K562 (cell line): ENCODE measurements around the gene LEMD3. TPM values are rescaled to one million over a fixed set of nuclear protein-coding genes. Genes with fewer than 3 reads are reported as not detected.

ENCODE experiments used
- CCAR2 ChIP-seq: fragments of 200-400 bp; formaldehyde crosslinking; IDR thresholded peaks from 2 replicates; pipeline ENCODE4 v1.6.1; 2017; ENCODE audit warnings: mild to moderate bottlenecking, low read depth, low read length
- CCNT2 ChIP-seq: IDR thresholded peaks from 2 replicates; pipeline ENCODE4 v1.6.1; 2011; ENCODE audit warnings: borderline replicate concordance, low read depth, mild to moderate bottlenecking, moderate library complexity, mixed read lengths, low read length; ENCODE audit not compliant: insufficient read length; ENCODE audit errors: extremely low read depth
- EGR1 ChIP-seq: fragments of 450-650 bp; conservative IDR thresholded peaks from 2 replicates; pipeline ENCODE4 v1.6.1; 2017; ENCODE audit warnings: mild to moderate bottlenecking
- EZH2 ChIP-seq: IDR thresholded peaks from 2 replicates; pipeline ENCODE4 v1.6.1; 2012; ENCODE audit warnings: low read depth, mild to moderate bottlenecking, inconsistent platforms, low read length, borderline replicate concordance
- HIVEP1 ChIP-seq: fragments of 250-450 bp; sonication (Bioruptor Pico); IDR thresholded peaks from 2 replicates; pipeline ENCODE4 v1.4.0; 2020; ENCODE audit warnings: mild to moderate bottlenecking
- LCOR ChIP-seq: sonication (generic); formaldehyde crosslinking; IDR thresholded peaks from 2 replicates; pipeline ENCODE4 v1.8.0; 2022; ENCODE audit warnings: mild to moderate bottlenecking, missing genetic modification reagents
- MBD2 ChIP-seq: sonication (generic); IDR thresholded peaks from 2 replicates; pipeline ENCODE4 v1.6.1; 2016; ENCODE audit warnings: low read depth, borderline replicate concordance
- NBN ChIP-seq: fragments of 450-650 bp; IDR thresholded peaks from 2 replicates; pipeline ENCODE4 v1.6.1; 2016; ENCODE audit warnings: low read depth, mild to moderate bottlenecking
- NR2C2 ChIP-seq, 2 experiments: fragments of 200-800 bp in 1 of 2; sonication (Bioruptor generic) in 1 of 2; sonication (generic) in 1 of 2; formaldehyde crosslinking in 1 of 2; IDR thresholded peaks; 2 replicates each; pipeline versions ENCODE4 v1.6.1 to v1.8.0; 2016 to 2022; ENCODE audit warnings: mild to moderate bottlenecking in 1 of 2, missing compliant biosample characterization in 1 of 2, missing genetic modification characterization in 1 of 2, missing genetic modification reagents in 1 of 2
- POLR3G ChIP-seq: IDR thresholded peaks from 2 replicates; pipeline ENCODE4 v1.6.1; 2011; ENCODE audit not compliant: insufficient read length, insufficient replicate concordance; ENCODE audit errors: extremely low read depth
- SMAD4 ChIP-seq: fragments of 250-450 bp; sonication (Bioruptor Pico); conservative IDR thresholded peaks from 2 replicates; pipeline ENCODE4 v1.8.0; 2021; ENCODE audit warnings: inconsistent platforms, mild to moderate bottlenecking, moderate library complexity
- ZBTB1 ChIP-seq: sonication (generic); formaldehyde crosslinking; IDR thresholded peaks from 2 replicates; pipeline ENCODE4 v1.8.1; 2023; ENCODE audit warnings: missing genetic modification reagents, low read depth, mild to moderate bottlenecking, borderline replicate concordance
- ZBTB2 ChIP-seq: fragments of 450-650 bp; IDR thresholded peaks from 2 replicates; pipeline ENCODE4 v1.6.1; 2016; ENCODE audit warnings: antibody characterized with exemption
- ZBTB33 ChIP-seq: sonication (generic); formaldehyde crosslinking; IDR thresholded peaks from 2 replicates; pipeline ENCODE4 v1.8.1; 2023; ENCODE audit warnings: mild to moderate bottlenecking, missing genetic modification reagents
- ZBTB7A ChIP-seq: IDR thresholded peaks from 2 replicates; pipeline ENCODE4 v1.6.1; 2011; ENCODE audit warnings: low read depth, mild to moderate bottlenecking, low read length, moderate library complexity, borderline replicate concordance; ENCODE audit not compliant: control insufficient read depth
- ZNF384 ChIP-seq: IDR thresholded peaks from 2 replicates; pipeline ENCODE4 v1.6.1; 2012; ENCODE audit warnings: low read depth, low read length, improper control_type of control experiment
- ZNF449 ChIP-seq: fragments of 250-450 bp; sonication (Bioruptor Pico); IDR thresholded peaks from 2 replicates; pipeline ENCODE4 v1.8.0; 2022; ENCODE audit warnings: moderate library complexity, mild to moderate bottlenecking, inconsistent platforms
- ZNF740 ChIP-seq, 3 experiments: fragments of 200-800 bp in 1 of 3; sonication (Bioruptor generic) in 1 of 3; sonication (generic) in 1 of 3; formaldehyde crosslinking in 1 of 3; IDR thresholded peaks; 2 replicates each; pipeline versions ENCODE4 v1.6.1 to v1.8.0; 2016 to 2022; ENCODE audit warnings: mild to moderate bottlenecking in 2 of 3, missing compliant biosample characterization in 2 of 3, missing genetic modification characterization in 2 of 3, missing genetic modification reagents in 1 of 3
- ZNF76 ChIP-seq: fragments of 250-450 bp; sonication (Bioruptor Pico); IDR thresholded peaks from 2 replicates; pipeline ENCODE4 v1.4.0; 2020; ENCODE audit warnings: mild to moderate bottlenecking, moderate library complexity, borderline replicate concordance
- polyA plus RNA-seq, 8 experiments: library from polyadenylated mRNA; depleted of rRNA in 4 of 8; stranded (reverse) in 5 of 8; unstranded in 3 of 8; fragments of >200 nt; fragmentation: Nextera tagmentation in 2 of 8; fragmentation: Illumina TruSeq in 1 of 8; extraction: Ambion mirVana in 2 of 8; extraction: Trizol in 1 of 8; gene quantifications; 2 replicates each; pipeline versions ENCODE4 v1.2.1 to v1.2.3, GENCODE V29; 2011 to 2014; ENCODE audit warnings: inconsistent platforms in 1 of 8, missing spikeins in 1 of 8
- total RNA-seq, 7 experiments: library from RNA; depleted of rRNA in 6 of 7; stranded (reverse); fragments of >200 nt in 6 of 7; fragmentation: Illumina TruSeq in 2 of 7; extraction: Trizol in 2 of 7; gene quantifications; 2 replicates each; pipeline versions ENCODE4 v1.2.1 to v1.2.3, GENCODE V29; 2011 to 2021; ENCODE audit warnings: low replicate concordance in 1 of 7

LEMD3 gene
- total and polyA plus RNA-seq, 9 of the 15 experiments (the other 6 are each of a cell fraction or from before 2014, with no cell fraction given), result 6.8 to 37.4 (median 17.2) TPM

GRCh38 chr12:65169320-65170208 is at the start of gene LEMD3 (continued):
- TF ChIP-seq CCNT2 (peak; percentile 7), HIVEP1 (CRISPR knock-in tag) (0 out of 2 replicates have a peak, but pooled peaks have one; percentile 19), LCOR (peak; percentile 65; the same call in 1 of the 2 replicates), ZBTB7A (0 out of 2 replicates have a peak, but pooled peaks have one; percentile 23), ZBTB33 (peak; percentile 80), EZH2 (no peak), CCAR2 (no peak), ZBTB1 (peak; percentile 75), ZBTB2 (no peak; the same call in 1 of the 2 replicates), EGR1 (peak; percentile 68), ZNF76 (CRISPR knock-in tag) (no peak), ZNF449 (CRISPR knock-in tag) (no peak), POLR3G (no peak), ZNF384 (no peak), MBD2 (peak; percentile 65), ZNF740 (CRISPR knock-in tag; IDR thresholded peaks at IDR 0.05) (no peak), ZNF740 (tag; IDR thresholded peaks at IDR 0.05) (no peak), SMAD4 (CRISPR knock-in tag) (0 out of 2 replicates have a peak, but pooled peaks have one; percentile 50), NBN (peak; percentile 47; the same call in 1 of the 2 replicates), NR2C2 (CRISPR knock-in tag; IDR thresholded peaks at IDR 0.05) (no peak), NR2C2 (tag; IDR thresholded peaks at IDR 0.05) (peak; percentile 79)
